ENCODE data around the gene RALGDS. TPM values are rescaled to one million over a fixed set of nuclear protein-coding genes. Genes with fewer than 3 reads are reported as not detected.

The RALGDS gene
- total and polyA plus RNA-seq, 9 of the 15 experiments (the other 6 are each of a cell fraction or from before 2014, with no cell fraction given): 0.75 to 43.3 (median 27.1) TPM

DNA sequence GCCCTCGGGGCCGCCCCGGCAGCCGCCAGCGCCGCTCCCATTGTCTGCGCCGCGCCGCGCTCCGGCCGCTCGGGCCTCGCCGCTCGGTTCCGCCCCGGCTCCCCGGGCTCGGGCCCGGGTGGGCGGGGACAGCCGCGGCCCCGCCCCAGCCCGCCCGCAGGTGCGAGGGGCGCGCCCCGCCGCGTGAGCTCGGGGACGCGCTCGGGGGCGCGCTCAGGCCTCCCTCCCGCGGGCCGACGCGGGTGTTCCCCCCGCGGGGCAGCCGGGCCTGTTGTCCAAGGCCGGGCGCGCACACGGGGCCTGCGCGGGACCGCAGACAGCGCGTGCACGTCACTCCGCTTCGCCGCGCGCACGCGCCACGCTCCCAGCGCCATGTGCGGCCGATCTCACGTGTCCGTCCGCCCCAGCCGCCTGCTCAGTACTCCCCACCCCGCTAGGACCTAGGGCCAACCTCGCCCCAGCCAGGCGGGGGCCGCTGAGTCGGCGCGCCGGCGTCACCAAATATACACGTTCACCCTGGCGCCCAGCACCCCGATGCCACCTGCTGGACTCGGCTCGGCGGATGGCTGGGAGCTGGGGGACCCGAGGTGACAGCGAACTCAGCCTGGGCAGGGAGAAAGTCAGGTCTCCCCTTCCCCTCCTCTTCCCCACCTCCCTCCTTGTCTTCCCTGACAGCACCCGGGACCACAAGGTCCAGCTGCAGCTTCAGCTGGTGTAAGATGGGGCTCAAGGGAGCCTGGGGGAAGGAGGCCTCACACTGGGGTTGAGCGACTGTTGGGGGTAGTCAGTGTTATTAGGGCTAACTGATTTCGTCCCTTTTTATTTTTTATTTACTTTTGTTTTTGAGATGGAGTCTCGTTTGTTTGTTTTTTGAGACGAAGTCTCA, 28.3 kb upstream of the RALGDS start (continued):
- TF ChIP-seq KDM4B (IDR thresholded peaks at IDR 0.05; ENCODE audit: borderline replicate concordance in 2 of 2, low read depth in 1 of 2) (no peak), YBX1 (IDR thresholded peaks at IDR 0.05) (no peak), ZKSCAN1 (IDR thresholded peaks at IDR 0.05; ENCODE audit: low read depth, low read length) (no peak; the same call in 1 of the 2 replicates), ZFP30 (CRISPR knock-in tag; IDR thresholded peaks at IDR 0.05; ENCODE audit: borderline replicate concordance) (no peak), RB1 (IDR thresholded peaks at IDR 0.05; ENCODE audit: low read depth) (peak; percentile 88; the same call in 1 of the 2 replicates), CBFA2T3 (IDR thresholded peaks at IDR 0.05) (peak; percentile 27), RBM22 (IDR thresholded peaks at IDR 0.05; ENCODE audit: low read depth, low read length, poor library complexity, severe bottlenecking) (peak; percentile 34), NCOA2 (IDR thresholded peaks at IDR 0.05; ENCODE audit: partially characterized antibody in 2 of 2) (no peak), TBL1XR1 (IDR thresholded peaks at IDR 0.05; ENCODE audit: low read length in 2 of 2) (no peak), HDAC3 (IDR thresholded peaks at IDR 0.05; ENCODE audit: borderline replicate concordance, partially characterized antibody) (no peak), SRSF9 (IDR thresholded peaks at IDR 0.05; ENCODE audit: borderline replicate concordance, low read depth, low read length) (no peak), ZNF695 (CRISPR knock-in tag; IDR thresholded peaks at IDR 0.05) (0 out of 2 replicates have a peak, but pooled peaks have one; percentile 59)
- TF ChIP-seq, protein P1, sequence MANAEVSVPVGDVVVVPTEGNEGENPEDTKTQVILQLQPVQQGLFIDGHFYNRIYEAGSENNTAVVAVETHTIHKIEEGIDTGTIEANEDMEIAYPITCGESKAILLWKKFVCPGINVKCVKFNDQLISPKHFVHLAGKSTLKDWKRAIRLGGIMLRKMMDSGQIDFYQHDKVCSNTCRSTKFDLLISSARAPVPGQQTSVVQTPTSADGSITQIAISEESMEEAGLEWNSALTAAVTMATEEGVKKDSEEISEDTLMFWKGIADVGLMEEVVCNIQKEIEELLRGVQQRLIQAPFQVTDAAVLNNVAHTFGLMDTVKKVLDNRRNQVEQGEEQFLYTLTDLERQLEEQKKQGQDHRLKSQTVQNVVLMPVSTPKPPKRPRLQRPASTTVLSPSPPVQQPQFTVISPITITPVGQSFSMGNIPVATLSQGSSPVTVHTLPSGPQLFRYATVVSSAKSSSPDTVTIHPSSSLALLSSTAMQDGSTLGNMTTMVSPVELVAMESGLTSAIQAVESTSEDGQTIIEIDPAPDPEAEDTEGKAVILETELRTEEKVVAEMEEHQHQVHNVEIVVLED (CRISPR knock-in tag; IDR thresholded peaks at IDR 0.05): peak; percentile 86
- TF ChIP-seq, protein P2, sequence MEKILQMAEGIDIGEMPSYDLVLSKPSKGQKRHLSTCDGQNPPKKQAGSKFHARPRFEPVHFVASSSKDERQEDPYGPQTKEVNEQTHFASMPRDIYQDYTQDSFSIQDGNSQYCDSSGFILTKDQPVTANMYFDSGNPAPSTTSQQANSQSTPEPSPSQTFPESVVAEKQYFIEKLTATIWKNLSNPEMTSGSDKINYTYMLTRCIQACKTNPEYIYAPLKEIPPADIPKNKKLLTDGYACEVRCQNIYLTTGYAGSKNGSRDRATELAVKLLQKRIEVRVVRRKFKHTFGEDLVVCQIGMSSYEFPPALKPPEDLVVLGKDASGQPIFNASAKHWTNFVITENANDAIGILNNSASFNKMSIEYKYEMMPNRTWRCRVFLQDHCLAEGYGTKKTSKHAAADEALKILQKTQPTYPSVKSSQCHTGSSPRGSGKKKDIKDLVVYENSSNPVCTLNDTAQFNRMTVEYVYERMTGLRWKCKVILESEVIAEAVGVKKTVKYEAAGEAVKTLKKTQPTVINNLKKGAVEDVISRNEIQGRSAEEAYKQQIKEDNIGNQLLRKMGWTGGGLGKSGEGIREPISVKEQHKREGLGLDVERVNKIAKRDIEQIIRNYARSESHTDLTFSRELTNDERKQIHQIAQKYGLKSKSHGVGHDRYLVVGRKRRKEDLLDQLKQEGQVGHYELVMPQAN (IDR thresholded peaks at IDR 0.05; ENCODE audit: borderline replicate concordance): peak; percentile 83
- TF ChIP-seq, protein P3, sequence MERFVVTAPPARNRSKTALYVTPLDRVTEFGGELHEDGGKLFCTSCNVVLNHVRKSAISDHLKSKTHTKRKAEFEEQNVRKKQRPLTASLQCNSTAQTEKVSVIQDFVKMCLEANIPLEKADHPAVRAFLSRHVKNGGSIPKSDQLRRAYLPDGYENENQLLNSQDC (CRISPR knock-in tag; IDR thresholded peaks at IDR 0.05): peak; percentile 64
- TF ChIP-seq, protein P4, sequence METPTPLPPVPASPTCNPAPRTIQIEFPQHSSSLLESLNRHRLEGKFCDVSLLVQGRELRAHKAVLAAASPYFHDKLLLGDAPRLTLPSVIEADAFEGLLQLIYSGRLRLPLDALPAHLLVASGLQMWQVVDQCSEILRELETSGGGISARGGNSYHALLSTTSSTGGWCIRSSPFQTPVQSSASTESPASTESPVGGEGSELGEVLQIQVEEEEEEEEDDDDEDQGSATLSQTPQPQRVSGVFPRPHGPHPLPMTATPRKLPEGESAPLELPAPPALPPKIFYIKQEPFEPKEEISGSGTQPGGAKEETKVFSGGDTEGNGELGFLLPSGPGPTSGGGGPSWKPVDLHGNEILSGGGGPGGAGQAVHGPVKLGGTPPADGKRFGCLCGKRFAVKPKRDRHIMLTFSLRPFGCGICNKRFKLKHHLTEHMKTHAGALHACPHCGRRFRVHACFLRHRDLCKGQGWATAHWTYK (CRISPR knock-in tag; IDR thresholded peaks at IDR 0.05): peak; percentile 95
- TF ChIP-seq, protein P5, sequence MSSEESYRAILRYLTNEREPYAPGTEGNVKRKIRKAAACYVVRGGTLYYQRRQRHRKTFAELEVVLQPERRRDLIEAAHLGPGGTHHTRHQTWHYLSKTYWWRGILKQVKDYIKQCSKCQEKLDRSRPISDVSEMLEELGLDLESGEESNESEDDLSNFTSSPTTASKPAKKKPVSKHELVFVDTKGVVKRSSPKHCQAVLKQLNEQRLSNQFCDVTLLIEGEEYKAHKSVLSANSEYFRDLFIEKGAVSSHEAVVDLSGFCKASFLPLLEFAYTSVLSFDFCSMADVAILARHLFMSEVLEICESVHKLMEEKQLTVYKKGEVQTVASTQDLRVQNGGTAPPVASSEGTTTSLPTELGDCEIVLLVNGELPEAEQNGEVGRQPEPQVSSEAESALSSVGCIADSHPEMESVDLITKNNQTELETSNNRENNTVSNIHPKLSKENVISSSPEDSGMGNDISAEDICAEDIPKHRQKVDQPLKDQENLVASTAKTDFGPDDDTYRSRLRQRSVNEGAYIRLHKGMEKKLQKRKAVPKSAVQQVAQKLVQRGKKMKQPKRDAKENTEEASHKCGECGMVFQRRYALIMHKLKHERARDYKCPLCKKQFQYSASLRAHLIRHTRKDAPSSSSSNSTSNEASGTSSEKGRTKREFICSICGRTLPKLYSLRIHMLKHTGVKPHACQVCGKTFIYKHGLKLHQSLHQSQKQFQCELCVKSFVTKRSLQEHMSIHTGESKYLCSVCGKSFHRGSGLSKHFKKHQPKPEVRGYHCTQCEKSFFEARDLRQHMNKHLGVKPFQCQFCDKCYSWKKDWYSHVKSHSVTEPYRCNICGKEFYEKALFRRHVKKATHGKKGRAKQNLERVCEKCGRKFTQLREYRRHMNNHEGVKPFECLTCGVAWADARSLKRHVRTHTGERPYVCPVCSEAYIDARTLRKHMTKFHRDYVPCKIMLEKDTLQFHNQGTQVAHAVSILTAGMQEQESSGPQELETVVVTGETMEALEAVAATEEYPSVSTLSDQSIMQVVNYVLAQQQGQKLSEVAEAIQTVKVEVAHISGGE (CRISPR knock-in tag; IDR thresholded peaks at IDR 0.05): peak in 1 of 3 experiments; percentile 92; a peak in 2 of 6 replicates
